ENCODE results near the gene SECISBP2.
"Not testable (repeated sequence)": the region's sequence is repeated elsewhere in the genome, so short reads cannot be mapped to it uniquely, and the experiment has no call there.

Gene SECISBP2

DNA sequence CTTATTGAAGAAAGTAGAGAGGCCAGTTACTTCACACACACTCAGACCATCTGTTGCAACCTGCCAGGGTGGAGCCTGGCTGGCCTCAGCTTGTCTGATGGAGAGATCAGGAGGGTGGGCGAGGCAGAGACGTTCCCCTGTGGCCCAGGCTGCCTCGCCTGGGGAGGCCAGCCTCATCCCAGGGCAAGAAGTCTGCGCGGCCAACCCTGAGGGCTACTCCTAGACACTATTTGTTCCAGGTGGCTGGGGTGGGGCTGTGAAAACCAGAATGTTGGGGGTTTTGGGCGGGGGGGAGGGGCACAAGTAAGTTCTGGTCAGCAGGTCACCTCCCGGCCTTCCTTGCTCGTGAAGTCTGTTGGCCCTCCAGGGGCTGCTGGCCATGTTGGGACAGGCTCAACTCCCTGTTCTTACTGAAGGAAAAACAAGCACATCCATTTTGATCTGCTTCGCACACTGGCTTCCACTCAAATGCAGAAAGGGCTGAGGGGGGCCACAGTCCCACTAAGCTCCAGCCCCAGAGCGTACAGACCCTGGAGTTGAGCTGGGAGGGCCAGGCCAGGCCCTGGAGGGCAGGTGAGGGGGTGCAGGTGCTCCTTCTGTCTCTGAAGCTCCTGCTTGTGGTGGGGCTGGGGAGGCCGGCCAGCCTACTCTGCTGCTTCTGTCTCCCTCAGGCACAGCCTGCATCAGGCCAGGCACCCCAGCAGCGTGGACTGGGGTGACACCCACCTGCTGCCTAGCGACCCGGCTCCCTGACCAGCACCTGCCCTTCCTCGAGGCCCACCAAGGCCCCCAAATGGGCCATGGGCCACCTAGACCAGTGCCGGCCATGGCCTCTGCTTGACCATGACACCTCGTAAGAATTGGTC, 46.6 kb downstream of the SECISBP2 start:
- DNase-seq (ENCODE audit: low read depth in 2 of 2) = no peak

DNA sequence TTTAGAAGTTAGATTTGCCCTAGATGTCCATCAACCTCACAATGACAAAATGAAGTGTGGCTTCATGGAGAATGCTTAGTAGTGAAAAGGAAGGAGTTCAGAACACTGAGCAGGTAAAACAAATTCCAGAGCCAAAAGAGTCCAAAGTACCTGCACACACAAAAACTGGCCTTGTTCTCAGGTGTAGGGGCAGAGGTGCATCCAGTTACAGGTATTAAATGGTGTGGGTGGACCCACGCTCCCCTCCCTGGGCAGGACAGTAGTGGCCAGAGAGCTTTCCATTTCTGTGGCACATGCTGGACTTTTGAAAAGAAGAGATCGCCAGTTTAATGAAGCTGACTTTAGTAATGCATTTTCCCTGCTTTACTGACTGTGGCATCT, 47.2 kb downstream of the SECISBP2 start:
- no peak for DNase-seq (ENCODE audit: low read depth in 2 of 2)

DNA sequence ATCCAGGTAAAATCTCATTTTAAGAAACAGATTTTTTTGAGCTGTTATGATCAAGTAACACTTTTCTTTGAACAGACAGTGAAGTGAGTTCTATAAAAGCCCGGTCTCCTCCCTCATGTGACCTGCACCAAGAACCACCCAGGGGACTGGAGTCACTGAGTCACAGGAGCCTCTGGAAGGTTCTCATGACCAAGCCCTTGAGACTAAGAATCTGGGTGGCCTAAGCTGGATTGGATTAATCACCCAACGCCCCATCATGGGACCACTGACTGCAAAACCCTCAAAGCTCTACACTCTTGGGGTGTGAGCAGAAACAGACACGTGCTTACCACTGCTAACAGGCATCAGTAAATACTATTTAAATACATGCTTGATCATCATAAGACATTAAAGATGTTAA, 48.4 kb downstream of the SECISBP2 start:
- no peak for DNase-seq (ENCODE audit: low read depth in 2 of 2)

DNA sequence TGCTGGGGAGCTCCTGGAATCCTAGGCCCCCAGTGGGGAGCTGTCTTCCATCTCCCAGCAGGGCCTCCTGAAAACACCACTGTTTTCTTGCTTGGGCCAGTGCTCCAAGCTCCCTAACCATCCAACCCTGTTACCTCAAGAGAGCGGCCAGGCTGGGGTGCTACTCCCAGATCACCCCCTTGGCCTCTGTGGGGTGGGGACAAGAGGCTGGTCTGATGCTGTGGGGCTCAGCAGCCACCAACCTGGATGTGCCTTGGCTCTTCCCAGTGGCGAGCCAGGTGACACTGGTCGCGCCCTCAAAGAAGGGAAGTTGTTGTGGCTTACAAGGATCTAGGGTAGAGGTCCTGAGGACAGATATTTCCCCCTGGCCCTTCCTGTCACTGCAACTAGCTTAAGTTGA, 49.0 kb downstream of the SECISBP2 start:
- DNase-seq (ENCODE audit: low read depth in 2 of 2) = no peak

DNA sequence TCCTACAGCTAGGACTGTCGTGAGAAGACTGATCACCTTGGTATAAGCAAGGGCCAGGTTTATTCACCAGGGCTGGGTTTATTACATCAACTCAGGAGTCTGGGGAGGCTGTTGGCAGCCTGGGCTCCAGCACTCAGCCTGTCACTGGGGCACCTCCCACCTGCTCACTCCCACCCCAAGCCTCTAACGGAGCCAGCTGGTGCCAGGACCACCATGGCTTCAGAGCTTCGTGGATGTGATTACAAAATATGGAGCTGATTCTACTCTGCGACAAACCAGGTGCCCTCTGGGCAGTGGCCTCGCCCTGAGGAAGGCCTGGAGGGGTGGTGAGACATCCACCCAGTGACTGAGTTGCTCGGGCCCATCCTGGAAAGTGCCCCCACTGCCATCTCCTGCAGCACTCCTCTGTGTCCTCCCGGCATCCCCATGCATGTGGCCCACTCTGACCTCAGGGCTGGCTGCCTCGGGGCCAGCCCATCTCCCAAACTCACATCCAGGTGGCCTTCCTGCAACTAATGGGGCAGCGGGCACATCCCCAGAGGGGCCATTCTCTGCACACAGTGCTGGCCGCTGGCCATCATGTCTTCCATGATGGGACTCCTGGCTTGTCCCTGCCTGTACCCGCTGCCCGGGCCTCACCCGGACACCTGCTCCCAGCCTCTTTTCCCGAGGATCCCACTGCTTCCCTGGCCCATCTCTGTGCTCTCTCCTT, 49.6 kb downstream of the SECISBP2 start:
- DNase-seq (ENCODE audit: low read depth in 2 of 2) = no peak

DNA sequence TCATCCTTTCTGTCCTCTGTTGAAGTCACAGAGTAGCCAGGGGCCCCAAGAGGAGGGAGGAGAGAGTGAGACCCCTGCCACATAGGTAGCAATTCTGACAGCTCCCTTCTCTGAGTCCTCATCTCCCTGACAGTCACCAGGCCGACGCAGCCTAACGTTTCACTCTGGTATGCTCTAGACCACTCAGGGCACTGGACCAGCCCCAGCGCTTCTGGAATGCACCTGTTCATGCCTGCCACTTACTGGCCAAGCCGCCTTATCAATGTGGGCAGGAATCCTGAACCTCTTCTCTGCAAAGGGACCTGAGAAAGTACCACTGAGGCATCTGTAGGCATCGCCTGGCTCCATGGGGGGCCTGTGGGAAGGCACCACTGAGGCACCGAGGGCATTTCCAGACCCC, 50.2 kb downstream of the SECISBP2 start:
- no peak for DNase-seq (ENCODE audit: low read depth in 2 of 2)

DNA sequence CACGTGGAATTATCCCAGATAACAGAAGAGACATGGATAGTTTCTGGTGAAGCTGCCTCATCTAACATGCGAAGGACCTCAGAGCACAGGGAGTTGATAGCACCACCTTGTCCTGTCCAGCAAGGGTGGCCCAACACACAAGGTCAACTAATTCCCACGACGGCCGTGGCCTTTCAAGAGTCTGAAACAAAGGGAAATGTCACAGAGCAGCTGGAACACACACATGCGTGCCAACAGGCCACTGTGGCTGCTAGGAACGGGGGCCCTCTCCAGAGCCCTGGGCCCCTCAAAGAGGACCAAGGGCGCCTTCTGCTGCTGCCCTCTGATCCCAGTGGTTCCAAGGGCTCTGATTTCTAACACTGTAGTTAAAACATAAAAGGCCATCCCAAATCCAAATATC, 50.7 kb downstream of the SECISBP2 start:
- DNase-seq (ENCODE audit: low read depth in 2 of 2) = no peak

DNA sequence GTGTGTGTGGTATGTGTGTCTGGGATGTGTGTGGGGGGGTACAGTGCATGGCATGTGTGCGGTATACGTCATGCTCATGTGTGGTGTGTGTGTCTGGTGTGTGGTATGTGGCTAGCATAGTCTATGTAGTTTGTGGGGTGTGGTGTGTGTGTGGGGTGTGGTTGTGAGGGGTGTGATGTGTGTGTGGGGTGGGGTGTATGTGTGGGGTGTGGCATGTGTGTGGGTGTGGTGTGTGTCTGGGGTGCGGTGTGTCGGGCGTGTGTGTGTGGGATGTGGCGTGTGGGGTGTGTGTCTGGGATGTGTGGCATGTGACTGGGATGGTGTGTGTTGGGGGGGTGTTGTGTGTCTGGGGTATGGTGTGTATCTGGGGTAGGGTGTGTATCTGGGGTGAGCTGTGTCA, 52.3 kb downstream of the SECISBP2 start:
- no peak for DNase-seq (ENCODE audit: low read depth in 2 of 2)

DNA sequence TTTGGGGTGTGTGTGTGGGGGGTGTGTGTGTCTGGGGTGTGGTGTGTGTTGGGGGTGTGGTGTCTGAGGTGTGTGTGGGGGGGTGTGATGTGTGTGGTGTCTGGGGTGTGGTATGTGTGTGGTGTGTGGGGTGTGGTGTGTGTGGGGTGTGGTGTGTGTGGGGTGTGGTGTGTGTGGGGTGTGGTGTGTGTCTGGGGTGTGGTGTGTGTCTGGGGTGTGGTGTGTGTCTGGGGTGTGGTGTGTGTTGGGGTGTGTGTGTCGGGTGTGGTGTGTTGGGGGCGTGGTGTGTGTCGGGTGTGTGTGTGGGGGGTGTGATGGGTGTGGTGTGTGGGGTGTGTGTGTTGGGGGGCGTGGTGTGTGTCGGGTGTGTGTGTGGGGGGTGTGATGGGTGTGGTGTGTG, 53.5 kb downstream of the SECISBP2 start:
- not testable (repeated sequence) for DNase-seq (ENCODE audit: low read depth in 2 of 2)

DNA sequence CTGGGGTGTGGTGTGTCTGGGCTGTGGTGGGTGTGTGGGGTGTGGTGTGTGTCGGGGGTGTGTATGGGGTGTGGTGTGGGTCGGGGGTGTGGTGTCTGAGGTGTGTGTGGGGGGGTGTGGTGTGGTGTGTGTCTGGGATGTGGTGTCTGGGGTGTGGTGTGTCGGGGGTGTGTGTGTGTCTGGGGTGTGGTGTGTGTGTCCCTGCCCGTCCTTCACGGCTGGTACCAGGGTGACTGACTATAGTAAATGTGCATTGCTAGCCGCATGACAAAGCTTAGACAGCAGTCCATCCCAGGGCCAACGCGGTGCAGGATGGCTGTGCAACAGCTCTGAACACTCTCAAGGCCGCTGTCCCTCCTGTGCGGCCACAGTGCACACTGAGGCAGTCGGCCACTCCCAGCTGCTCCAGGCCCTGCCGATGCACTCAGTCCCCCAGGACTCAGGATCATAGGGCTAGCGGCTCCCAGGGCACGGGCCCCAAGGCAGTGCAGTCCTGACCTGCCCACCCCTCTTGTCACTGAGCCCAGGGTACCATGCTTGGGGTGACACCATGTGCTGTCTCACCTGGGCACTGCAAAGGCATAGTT, 54.0 kb downstream of the SECISBP2 start:
- no peak for DNase-seq (ENCODE audit: low read depth in 2 of 2)

DNA sequence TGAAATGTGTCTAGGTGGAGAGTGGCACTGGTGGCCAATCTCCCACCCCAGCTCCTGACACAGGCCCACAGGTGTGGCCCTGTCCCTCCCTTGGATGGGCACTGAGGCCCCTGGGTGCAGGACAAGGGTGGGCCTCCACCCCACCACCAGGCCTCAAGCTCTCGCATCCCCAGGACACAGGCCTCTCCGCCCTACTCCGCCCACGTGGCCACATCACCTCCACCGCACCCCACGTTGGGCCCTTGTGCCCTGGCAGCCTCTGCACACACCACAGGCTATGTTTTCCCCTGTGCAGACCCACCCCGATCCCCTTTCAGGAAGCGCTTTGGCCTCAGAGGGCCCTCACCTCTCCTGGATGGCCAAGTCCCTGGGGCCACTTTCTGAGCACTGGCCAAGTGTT, 54.7 kb downstream of the SECISBP2 start:
- DNase-seq (ENCODE audit: low read depth in 2 of 2) = no peak

DNA sequence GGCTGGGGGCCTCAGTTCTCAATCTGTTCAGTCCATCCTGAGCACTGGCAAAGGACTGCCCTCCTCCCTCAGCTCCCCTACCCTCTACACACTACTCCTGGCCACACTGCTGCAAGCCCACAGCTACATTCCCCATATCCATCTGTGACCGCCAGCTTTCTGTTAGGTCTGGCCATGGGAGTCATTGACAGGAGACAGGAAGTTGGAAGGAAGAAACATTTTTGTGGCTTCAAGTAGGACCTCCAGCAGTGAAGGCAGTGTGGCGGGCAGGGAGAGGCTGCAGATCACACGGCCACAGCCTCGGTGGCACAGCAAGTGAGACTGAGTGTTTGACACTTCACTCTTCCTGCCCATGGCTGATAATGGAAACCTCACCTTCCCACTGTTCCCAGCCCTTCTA, 55.9 kb downstream of the SECISBP2 start:
- DNase-seq (ENCODE audit: low read depth in 2 of 2) = no peak

DNA sequence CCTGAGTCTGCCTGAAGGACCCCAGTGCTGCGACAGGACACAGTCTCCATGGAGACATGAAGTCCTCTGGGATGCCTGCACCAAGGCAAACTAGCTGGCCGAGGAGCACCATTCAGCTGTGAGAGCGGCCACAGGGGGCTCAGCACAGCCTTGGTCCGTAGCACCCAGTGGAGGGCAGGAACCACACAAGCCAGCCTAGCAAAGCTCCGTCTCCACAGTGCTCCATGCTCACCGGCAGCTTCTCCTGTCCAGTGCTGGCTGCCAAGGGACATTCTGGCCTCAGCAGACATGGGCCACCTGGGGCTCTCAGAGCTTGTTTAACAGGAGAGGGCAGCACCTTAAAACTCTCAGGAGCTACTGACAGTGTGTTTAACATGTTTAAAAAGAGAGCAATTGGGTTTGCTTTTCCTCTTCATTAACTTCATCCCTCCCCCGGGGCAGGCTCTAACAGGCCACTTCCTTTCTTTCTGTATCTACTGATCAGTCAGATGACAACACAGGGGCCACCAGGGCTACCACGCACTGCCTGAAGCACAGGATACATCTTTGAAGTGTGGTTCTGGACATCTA, 57.0 kb downstream of the SECISBP2 start:
- no peak for DNase-seq (ENCODE audit: low read depth in 2 of 2)

DNA sequence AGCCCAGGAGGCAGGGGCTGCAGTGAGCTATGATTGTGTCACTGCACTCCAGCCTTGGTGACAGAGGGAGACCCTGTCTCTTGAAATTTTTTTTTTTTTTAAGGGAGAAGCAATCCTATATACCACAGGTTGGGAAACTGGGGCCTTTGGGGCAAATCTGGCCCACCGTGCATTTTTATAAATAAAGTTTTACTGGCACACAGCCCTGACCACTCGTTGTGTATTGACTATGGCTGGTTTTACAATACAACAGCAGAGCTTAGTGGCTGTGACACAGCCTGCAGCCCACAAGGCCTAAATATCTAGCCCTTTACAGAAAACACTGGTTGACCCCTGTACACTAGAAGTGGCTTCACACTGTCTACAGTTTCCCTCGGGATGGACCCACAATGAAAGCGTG, 58.0 kb downstream of the SECISBP2 start:
- no peak for DNase-seq (ENCODE audit: low read depth in 2 of 2)

DNA sequence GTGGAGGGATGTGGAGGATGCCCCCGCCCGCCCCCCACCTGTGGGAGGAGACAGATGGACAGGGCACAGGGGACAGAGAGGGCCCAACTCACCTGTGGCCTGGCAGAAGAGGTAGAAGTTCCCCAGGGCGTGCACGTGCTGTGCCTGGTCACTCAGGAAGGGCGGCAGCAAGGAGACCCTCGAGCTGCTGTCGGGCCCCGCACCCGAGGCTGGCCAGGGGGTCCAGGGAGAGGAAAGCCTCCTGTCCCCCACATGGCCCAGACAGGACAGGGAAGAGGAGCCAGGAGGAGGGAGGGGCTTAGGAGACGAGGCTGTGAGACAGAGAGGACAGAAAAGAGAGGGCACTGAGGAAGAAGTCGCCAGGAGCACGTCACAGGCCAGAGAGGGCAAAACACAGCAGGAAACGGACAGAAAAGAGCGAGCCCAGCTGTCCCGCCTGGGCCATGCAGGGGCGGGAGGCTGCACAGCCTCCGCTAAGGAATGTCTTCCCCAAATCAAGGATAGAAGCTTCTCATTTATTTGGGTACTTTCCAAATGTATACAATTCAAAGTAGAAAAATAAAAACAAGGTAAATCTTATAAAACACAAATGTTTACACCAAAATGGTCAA, 58.5 kb downstream of the SECISBP2 start:
- no peak for DNase-seq (ENCODE audit: low read depth in 2 of 2)

DNA sequence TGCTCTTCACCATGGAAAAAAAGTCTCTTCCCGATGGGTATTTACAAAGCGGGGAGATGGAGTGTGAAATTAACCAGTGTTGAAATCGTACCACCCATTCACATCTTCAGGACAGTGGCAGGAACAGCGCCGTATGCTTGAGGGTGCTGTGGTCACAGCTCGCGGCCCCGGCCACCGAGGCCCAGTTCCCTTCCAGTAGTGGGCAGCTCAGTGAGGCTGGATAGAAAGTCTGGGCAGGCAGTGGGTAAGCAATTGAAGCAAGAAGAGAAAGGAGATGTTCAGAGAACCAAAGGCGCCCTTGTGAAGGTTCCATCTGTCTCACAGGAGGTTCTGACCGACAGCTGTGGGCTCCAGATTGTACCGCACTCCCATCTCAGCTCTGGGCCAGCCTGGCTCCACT, 59.1 kb downstream of the SECISBP2 start:
- no peak for DNase-seq (ENCODE audit: low read depth in 2 of 2)

DNA sequence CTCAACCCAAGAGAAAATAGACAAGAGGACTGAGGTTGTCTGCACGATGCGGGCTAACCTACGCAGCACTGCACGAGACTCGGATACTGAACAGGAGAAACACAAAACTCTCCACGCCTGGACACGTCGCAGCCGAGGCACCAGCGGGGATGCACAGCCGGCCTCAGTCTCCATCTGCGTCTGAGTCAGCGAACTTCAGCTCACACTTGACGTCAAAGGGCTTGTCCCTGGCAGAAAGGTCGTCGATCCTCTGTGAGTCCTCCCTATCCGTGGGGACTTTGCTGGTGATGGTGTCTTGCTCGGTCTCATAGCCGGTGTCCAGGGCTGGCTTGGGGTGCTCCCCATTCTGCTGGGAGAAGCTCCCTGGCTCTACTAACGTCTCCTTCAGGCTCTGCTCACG, 60.2 kb downstream of the SECISBP2 start:
- no peak for DNase-seq (ENCODE audit: low read depth in 2 of 2)

DNA sequence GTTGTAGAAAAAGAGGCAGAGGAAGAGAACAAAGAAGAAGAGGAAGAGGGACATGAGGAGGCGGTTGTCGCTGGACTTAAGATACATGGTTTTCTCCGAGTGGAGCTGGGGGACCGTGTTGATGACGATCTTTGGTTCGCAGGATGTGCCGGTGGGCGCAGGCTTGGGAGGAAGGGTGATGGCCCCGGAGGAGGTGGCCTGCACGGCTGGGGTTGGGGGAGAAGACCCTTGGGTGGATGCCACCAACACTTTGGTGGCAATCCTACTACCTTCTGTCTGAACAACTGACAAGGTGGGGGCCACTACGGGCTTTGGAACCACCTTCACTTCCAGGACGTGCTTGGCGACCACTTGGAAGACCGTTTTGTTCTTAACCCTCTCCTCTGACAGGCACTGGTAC, 60.7 kb downstream of the SECISBP2 start:
- DNase-seq (ENCODE audit: low read depth in 2 of 2) = no peak

DNA sequence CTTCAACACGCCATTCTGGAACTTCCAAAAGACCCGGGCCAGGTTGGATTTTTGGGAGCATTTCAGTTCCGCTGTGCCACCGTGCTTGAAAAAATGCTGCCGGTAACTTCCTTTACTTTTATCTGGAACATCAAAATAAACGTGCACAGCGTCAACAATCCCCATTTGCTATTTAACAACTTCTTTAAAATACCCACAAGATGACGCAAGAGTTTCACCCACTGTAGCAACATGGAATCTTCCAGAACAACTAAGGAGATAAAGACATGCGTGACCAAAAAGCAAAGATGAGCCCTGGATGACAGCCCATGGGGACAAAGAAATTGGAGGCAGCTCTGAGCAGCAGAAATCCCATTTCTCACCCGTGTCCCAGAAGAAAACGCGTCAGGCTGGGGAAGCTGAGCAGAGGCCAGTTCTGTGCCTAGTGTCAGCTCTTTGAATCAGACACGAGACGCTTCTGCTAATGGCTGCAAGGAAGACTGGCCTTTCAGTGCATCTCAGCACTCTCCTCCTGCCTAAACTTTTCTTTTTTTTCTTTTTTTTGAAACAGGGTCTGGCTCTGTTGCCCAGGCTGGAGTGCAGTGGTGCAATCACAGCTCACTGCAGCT, 61.3 kb downstream of the SECISBP2 start:
- DNase-seq (ENCODE audit: low read depth in 2 of 2) = no peak

DNA sequence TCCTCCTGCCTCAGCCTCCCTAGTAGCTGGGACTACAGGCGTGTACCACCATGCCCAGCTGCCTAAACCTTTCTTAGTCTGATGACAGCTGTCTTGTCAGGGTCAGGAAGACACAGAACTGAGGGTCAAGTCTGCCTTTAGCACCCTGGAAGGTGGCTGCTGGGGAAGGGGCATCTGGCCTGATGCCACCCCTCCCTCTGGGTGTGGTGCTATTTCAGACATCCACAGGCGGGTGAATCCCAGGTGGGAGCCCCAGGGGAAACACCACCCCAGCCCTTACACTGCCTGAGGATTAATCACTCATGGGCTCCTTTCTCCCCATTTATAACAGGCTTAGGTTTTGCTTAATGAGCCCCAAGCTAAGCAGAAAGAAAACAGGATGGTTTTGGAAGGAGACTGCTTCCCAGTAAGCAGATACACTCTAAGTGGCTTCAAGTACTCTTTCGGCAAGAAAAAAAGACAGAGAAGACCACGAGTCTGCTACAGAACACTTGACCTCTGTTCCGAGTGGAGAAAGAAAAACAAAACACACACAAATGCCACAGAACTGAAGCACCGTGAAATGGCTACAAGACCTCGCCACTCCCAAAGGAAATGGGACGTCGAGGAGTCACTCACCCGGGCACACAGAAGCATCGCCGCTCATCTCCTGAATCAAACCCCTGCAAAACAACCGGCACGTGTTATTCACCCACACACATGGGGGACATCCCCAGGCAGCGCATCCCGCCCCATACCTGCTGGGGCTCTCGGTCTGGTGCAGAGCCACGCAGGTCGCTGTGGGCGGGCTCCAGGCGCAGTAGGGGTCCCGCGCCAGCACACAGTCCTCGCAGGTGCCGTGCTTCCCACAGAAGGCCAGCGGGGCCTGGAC, 62.4 kb downstream of the SECISBP2 start:
- DNase-seq (ENCODE audit: low read depth in 2 of 2) = no peak

DNA sequence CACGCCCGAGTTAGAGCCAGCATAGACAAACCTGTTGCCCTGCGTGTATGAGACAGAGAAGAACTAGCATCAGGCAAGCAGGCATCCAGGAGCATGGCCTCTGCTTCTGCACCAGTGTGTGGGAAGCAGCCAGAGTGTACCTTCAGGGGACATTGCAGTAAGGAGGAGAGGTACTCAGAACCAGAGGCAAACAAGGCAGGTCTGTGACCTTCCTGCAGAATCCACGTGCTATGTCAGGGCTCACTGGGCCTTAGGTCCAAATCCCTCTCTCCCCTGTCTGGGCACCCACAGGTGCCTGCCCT, 63.0 kb downstream of the SECISBP2 start:
- no peak for DNase-seq (ENCODE audit: low read depth in 2 of 2)
